ENCODE results near the gene C11orf91. TPM values are rescaled to one million over a fixed set of nuclear protein-coding genes. Genes with fewer than 3 reads are reported as not detected.

C11orf91 gene
- total RNA-seq, 5 donors from 2014 or later (not counting 1 experiment from before 2014, with no cell fraction given) = 0.95 TPM; not detected in 4

DNA sequence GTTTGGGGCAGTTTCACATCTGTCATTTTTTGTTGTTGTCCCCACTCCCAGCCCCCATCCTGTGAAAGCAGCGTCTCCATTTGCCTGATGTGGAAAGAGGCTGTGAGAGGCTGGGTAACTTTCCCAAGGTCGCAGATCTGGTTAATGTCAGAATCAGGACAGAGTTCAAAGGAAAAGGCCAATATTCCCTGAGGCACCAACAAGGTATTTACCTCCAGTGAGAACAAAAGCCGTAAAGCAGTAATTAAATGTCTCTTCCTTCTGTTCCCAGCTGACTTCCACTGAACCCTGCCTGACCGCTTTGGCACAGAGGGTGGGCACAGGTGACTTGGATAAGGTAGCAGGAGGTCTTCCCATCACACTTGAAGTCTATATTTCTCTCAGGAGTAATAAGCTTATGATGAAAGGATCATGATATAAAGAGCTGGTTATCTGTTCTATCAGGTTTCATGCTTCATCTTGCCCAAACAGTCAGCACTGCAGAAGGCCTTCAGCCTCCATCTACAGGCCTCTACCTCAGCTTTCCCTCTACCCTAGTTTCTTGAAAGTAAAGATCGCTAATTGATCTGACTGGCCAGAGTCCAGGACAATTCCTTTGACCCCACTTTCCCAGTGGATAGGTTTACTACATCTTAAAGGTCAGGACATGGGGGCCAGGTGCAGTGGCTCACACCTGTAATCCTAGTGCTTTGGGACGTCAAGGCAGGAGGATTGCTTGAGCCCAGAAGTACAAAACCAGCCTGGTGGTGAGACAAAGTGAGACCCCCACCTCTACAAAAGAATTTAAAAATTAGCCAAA lies 9.4 kb downstream of the C11orf91 start:
- ChIA-PET CTCF (interaction anchor here (0.5 to 0.7 kb wide), 2 partner anchors 516 to 1103 kb away, joined by 3 to 4 read pairs; no protein-coding TSS in a partner anchor), POLR2A (no interaction called here)
- H3K4me1 ChIP-seq (ENCODE audit: control insufficient read depth in 1 of 2, extremely low read depth in 1 of 2, insufficient read depth in 2 of 2, low read length in 2 of 2) = no peaks in the 10 kb centered on the region
- no peak overlapping the region for H3K27ac ChIP-seq (ENCODE audit: low read length)
- Mint-ChIP-seq H3K9me3 (peaks cover 0 to 5% (median 4%) of the 10 kb centered on the region in 3 donors), H3K27me3 (peaks cover 6 to 13% of the 10 kb centered on the region in 2 donors), H3K36me3 (no peaks in the 10 kb centered on the region), H3K4me1 (peaks cover 0 to 3% (median under 1%) of the 10 kb centered on the region in 3 donors), H3K27ac (no peak overlapping the region), H3K4me3 (no peak overlapping the region)
- 100% methylated on average over 1 of the region's 6 CpGs for WGBS (ENCODE audit: insufficient coverage)
- H3K36me3 ChIP-seq (ENCODE audit: control insufficient read depth in 2 of 2, extremely low read depth in 1 of 2, insufficient read depth in 1 of 2, low read length in 1 of 2) = no peaks in the 10 kb centered on the region
- ATAC-seq (replicated peaks in 1 of 4) = no peak
- DNase-seq = no peak
- peaks cover 0 to 17% of the 10 kb centered on the region in 2 experiments for H3K27me3 ChIP-seq (replicated peaks in 1 of 2; ENCODE audit: control insufficient read depth in 2 of 2, extremely low read depth in 1 of 2, insufficient read depth in 2 of 2, low read length in 1 of 2)
- H3K9me3 ChIP-seq = no peaks in the 10 kb centered on the region
- no peak overlapping the region for H3K4me3 ChIP-seq (ENCODE audit: control insufficient read depth in 1 of 2, extremely low read depth in 1 of 2, low read length in 1 of 2)

GRCh38 chr11:33690290-33691065 lies 10.1 kb downstream of the C11orf91 start:
- 81% methylated on average over 3 of the region's 8 CpGs for WGBS (ENCODE audit: insufficient coverage)
- Histone ChIP-seq H3K27me3 (replicated peaks in 1 of 2; ENCODE audit: control insufficient read depth in 2 of 2, extremely low read depth in 1 of 2, insufficient read depth in 2 of 2, low read length in 1 of 2) (peaks cover 0 to 20% of the 10 kb centered on the region in 2 experiments), H3K27ac (ENCODE audit: low read length) (no peak overlapping the region), H3K36me3 (ENCODE audit: control insufficient read depth in 2 of 2, extremely low read depth in 1 of 2, insufficient read depth in 1 of 2, low read length in 1 of 2) (no peaks in the 10 kb centered on the region), H3K9me3 (no peaks in the 10 kb centered on the region), H3K4me3 (ENCODE audit: control insufficient read depth in 1 of 2, extremely low read depth in 1 of 2, low read length in 1 of 2) (no peak overlapping the region), H3K4me1 (ENCODE audit: control insufficient read depth in 1 of 2, extremely low read depth in 1 of 2, insufficient read depth in 2 of 2, low read length in 2 of 2) (no peaks in the 10 kb centered on the region)
- ATAC-seq (replicated peaks in 1 of 4) (no peak), DNase-seq (no peak)
- Mint-ChIP-seq H3K9me3 (peaks cover 0 to 5% (median 4%) of the 10 kb centered on the region in 3 donors), H3K36me3 (no peaks in the 10 kb centered on the region), H3K27ac (no peak overlapping the region), H3K27me3 (peaks cover 3 to 15% of the 10 kb centered on the region in 2 donors), H3K4me3 (no peak overlapping the region), H3K4me1 (no peaks in the 10 kb centered on the region)
- POLR2A ChIA-PET = no interaction called here
- CTCF ChIA-PET = interaction anchor here in 1 of 2 donors (1.0 kb wide), 1 partner anchor 9 kb away, joined by 3 read pairs; no protein-coding TSS in a partner anchor

- DNase-seq = no peak
- no peak overlapping the region for H3K27ac Mint-ChIP-seq
- H3K27ac ChIP-seq (ENCODE audit: low read length) = no peak overlapping the region
Measured at GRCh38 chr11:33689501-33689900, 11.1 kb downstream of the C11orf91 start.

GRCh38 chr11:33689085-33689484 lies 11.5 kb downstream of the C11orf91 start:
- CTCF ChIA-PET = no interaction called here
- peaks cover 0 to 14% of the 10 kb centered on the region in 2 experiments for H3K27me3 ChIP-seq (replicated peaks in 1 of 2; ENCODE audit: control insufficient read depth in 2 of 2, extremely low read depth in 1 of 2, insufficient read depth in 2 of 2, low read length in 1 of 2)
- Mint-ChIP-seq H3K27ac (no peak overlapping the region), H3K27me3 (peaks cover 9 to 23% of the 10 kb centered on the region in 2 donors), H3K9me3 (peaks cover 0 to 5% (median 4%) of the 10 kb centered on the region in 3 donors), H3K4me3 (no peak overlapping the region), H3K4me1 (no peaks in the 10 kb centered on the region), H3K36me3 (no peaks in the 10 kb centered on the region)
- H3K4me1 ChIP-seq (ENCODE audit: control insufficient read depth in 1 of 2, extremely low read depth in 1 of 2, insufficient read depth in 2 of 2, low read length in 2 of 2) = no peaks in the 10 kb centered on the region
- ATAC-seq (replicated peaks in 1 of 4) (no peak), DNase-seq (no peak)
- H3K9me3 ChIP-seq = no peaks in the 10 kb centered on the region
- POLR2A ChIA-PET = no interaction called here
- WGBS (ENCODE audit: insufficient coverage) = 100% methylated on average over 2 of the region's 4 CpGs
- no peak overlapping the region for H3K4me3 ChIP-seq (ENCODE audit: control insufficient read depth in 1 of 2, extremely low read depth in 1 of 2, low read length in 1 of 2)
- H3K27ac ChIP-seq (ENCODE audit: low read length) = no peak overlapping the region
- no peaks in the 10 kb centered on the region for H3K36me3 ChIP-seq (ENCODE audit: control insufficient read depth in 2 of 2, extremely low read depth in 1 of 2, insufficient read depth in 1 of 2, low read length in 1 of 2)

More at GRCh38 chr11:33689501-33689900, 11.1 kb downstream of the C11orf91 start:
- H3K4me1 Mint-ChIP-seq = no peaks in the 10 kb centered on the region
- no peaks in the 10 kb centered on the region for H3K9me3 ChIP-seq
- ATAC-seq (replicated peaks in 1 of 4) = no peak
- peaks cover 0 to 5% (median 4%) of the 10 kb centered on the region in 3 donors for H3K9me3 Mint-ChIP-seq
- WGBS (ENCODE audit: insufficient coverage) = 95% methylated on average over 8 of the region's 8 CpGs
- ChIA-PET CTCF (interaction anchor here in 1 of 2 donors (1.0 kb wide), 1 partner anchor 8 kb away, joined by 3 read pairs; no protein-coding TSS in a partner anchor), POLR2A (no interaction called here)
- no peak overlapping the region for H3K4me3 ChIP-seq (ENCODE audit: control insufficient read depth in 1 of 2, extremely low read depth in 1 of 2, low read length in 1 of 2)
- peaks cover 0 to 18% of the 10 kb centered on the region in 2 experiments for H3K27me3 ChIP-seq (replicated peaks in 1 of 2; ENCODE audit: control insufficient read depth in 2 of 2, extremely low read depth in 1 of 2, insufficient read depth in 2 of 2, low read length in 1 of 2)
- H3K36me3 Mint-ChIP-seq = no peaks in the 10 kb centered on the region
- H3K36me3 ChIP-seq (ENCODE audit: control insufficient read depth in 2 of 2, extremely low read depth in 1 of 2, insufficient read depth in 1 of 2, low read length in 1 of 2) = no peaks in the 10 kb centered on the region
- no peaks in the 10 kb centered on the region for H3K4me1 ChIP-seq (ENCODE audit: control insufficient read depth in 1 of 2, extremely low read depth in 1 of 2, insufficient read depth in 2 of 2, low read length in 2 of 2)
- H3K4me3 Mint-ChIP-seq = no peak overlapping the region
- H3K27me3 Mint-ChIP-seq = peaks cover 5 to 19% of the 10 kb centered on the region in 2 donors

DNA sequence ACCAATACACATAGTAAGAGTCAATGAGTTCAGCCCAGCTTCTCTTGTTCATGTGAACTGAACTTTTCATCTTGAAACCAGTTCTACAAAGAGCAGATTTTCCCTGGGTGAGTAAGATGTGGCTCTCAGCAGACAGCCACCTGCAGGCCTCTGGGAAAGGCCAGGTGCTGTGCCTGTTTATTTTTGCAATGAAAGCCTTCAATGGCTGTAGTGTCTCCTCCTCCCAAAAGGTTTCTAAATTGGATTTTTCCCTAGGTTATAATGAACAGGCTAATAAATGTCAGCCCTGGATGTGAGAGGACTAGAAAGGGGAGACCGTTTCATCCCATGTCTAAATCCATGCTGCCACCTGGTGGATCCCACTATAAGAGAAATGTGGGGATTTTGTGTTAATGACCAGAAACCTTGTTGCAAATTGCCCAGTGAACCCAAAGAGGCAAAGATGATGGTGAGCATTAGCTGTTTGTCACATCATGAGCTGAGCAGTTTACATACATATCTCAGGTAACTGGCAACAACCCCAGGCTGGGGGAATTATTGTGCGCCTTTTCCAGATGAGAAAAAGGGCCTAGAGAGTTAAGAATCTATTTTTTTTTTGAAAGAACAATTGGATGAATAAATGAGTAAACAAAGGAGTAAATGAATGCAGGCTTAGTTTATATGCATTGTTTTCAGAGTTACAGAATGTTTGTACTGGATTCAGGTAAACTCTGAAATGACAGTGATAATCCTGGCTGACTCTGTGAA lies 12.7 kb downstream of the C11orf91 start:
- Mint-ChIP-seq H3K27me3 (peaks cover 18 to 29% of the 10 kb centered on the region in 2 donors), H3K9me3 (peaks cover 0 to 5% (median 4%) of the 10 kb centered on the region in 3 donors), H3K36me3 (no peaks in the 10 kb centered on the region), H3K27ac (no peak overlapping the region), H3K4me1 (no peaks in the 10 kb centered on the region), H3K4me3 (no peak overlapping the region)
- Histone ChIP-seq H3K27me3 (replicated peaks in 1 of 2; ENCODE audit: control insufficient read depth in 2 of 2, extremely low read depth in 1 of 2, insufficient read depth in 2 of 2, low read length in 1 of 2) (peaks cover 0 to 14% of the 10 kb centered on the region in 2 experiments), H3K27ac (ENCODE audit: low read length) (no peak overlapping the region), H3K4me3 (ENCODE audit: control insufficient read depth in 1 of 2, extremely low read depth in 1 of 2, low read length in 1 of 2) (no peak overlapping the region), H3K4me1 (ENCODE audit: control insufficient read depth in 1 of 2, extremely low read depth in 1 of 2, insufficient read depth in 2 of 2, low read length in 2 of 2) (no peaks in the 10 kb centered on the region), H3K9me3 (no peaks in the 10 kb centered on the region), H3K36me3 (ENCODE audit: control insufficient read depth in 2 of 2, extremely low read depth in 1 of 2, insufficient read depth in 1 of 2, low read length in 1 of 2) (no peaks in the 10 kb centered on the region)
- ATAC-seq (replicated peaks in 1 of 4) (no peak), DNase-seq (no peak)
- ChIA-PET POLR2A (no interaction called here), CTCF (no interaction called here)
- 100% methylated on average over 1 of the region's 2 CpGs for WGBS (ENCODE audit: insufficient coverage)

DNA sequence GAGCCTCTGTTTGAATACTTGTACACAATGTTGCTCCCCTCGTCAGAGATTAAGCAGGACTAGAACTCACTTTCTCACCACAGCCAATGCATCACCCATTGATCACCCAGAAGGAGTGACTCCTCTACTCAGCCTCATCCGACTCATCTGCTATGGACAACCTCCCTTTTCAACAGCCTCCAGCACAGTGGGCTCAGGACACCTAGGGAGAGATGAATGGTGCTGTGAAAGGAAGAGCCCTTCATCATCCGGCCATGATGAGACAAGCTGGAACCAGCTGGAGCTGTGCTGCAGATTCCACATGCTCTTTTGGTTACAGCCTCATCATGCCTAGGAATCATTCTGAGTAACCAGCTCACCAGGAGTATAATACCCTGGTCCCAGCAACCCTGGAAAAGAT lies 15.5 kb downstream of the C11orf91 start:
- no CpG with 5 or more reads among the region's 3 CpGs for WGBS (ENCODE audit: insufficient coverage)
- H3K4me1 Mint-ChIP-seq = no peaks in the 10 kb centered on the region
- Histone ChIP-seq H3K4me3 (ENCODE audit: control insufficient read depth in 1 of 2, extremely low read depth in 1 of 2, low read length in 1 of 2) (no peak overlapping the region), H3K9me3 (no peaks in the 10 kb centered on the region), H3K4me1 (ENCODE audit: control insufficient read depth in 1 of 2, extremely low read depth in 1 of 2, insufficient read depth in 2 of 2, low read length in 2 of 2) (no peaks in the 10 kb centered on the region), H3K27me3 (replicated peaks in 1 of 2; ENCODE audit: control insufficient read depth in 2 of 2, extremely low read depth in 1 of 2, insufficient read depth in 2 of 2, low read length in 1 of 2) (peaks cover 0 to 21% of the 10 kb centered on the region in 2 experiments), H3K27ac (ENCODE audit: low read length) (no peak overlapping the region), H3K36me3 (ENCODE audit: control insufficient read depth in 2 of 2, extremely low read depth in 1 of 2, insufficient read depth in 1 of 2, low read length in 1 of 2) (no peaks in the 10 kb centered on the region)
- no peak overlapping the region for H3K27ac Mint-ChIP-seq
- no peak for DNase-seq
- ChIA-PET POLR2A (no interaction called here), CTCF (interaction anchor here in 1 of 2 donors (0.6 kb wide), 1 partner anchor 418 kb away, joined by 5 read pairs; no protein-coding TSS in a partner anchor)
- no peaks in the 10 kb centered on the region for H3K36me3 Mint-ChIP-seq
- no peak for ATAC-seq (replicated peaks in 1 of 4)
- H3K27me3 Mint-ChIP-seq = peaks cover 42 to 50% of the 10 kb centered on the region in 2 donors
- no peak overlapping the region for H3K4me3 Mint-ChIP-seq
- H3K9me3 Mint-ChIP-seq = peaks cover 0 to 5% (median 4%) of the 10 kb centered on the region in 3 donors

Data from T-cell (primary cell).